ENCODE data around the gene CGB1. TPM values are rescaled to one million over a fixed set of nuclear protein-coding genes. Genes with fewer than 3 reads are reported as not detected.

The CGB1 gene
- total and polyA plus RNA-seq, 2 of the 13 experiments (the other 11 are each of a cell fraction or from before 2014, with no cell fraction given), result not detected

DNA sequence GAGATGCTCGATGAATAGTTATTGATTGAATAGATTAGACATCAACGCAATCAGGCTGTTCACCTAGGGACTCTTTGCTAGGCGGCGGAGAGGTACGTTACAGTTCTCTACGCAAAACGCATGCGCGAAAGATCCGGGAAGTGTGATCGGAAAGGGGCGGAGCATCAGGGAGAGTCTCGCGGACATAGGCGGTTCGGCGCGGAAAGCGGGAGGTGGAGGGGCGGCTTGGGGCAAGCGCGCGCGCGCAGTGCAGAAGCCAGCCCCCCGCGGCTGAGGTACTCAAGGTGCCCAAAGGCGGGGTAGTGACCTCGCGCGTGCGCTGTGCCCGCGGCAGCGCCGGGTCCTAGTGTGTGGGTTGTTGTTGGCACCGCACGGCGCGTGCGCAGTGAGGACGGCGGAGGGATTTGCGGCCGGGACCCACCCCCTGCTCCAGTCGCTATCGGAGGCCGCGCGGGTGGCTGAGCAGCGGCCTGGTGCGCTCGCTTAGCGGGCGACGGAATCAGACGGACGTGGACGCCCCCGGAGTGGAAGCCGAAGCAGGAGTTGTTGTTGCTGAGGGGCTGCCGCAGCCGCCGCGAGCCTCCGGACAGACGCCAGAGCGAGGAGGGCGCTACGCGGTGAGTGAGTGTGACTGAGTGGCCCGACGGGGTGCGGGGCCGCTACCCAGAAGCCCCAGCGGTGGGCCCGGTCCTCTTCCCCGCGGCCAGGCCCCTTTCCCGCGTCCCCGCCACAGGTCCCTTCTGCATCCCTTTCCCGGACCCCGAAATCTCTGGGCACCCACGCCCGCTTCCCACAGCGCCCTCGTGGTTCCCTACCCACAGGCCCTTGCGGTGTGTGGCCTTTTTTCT lies 48.5 kb upstream of the CGB1 start, which contains the start of gene SNRNP70 (continued):
- TF ChIP-seq, protein P1, sequence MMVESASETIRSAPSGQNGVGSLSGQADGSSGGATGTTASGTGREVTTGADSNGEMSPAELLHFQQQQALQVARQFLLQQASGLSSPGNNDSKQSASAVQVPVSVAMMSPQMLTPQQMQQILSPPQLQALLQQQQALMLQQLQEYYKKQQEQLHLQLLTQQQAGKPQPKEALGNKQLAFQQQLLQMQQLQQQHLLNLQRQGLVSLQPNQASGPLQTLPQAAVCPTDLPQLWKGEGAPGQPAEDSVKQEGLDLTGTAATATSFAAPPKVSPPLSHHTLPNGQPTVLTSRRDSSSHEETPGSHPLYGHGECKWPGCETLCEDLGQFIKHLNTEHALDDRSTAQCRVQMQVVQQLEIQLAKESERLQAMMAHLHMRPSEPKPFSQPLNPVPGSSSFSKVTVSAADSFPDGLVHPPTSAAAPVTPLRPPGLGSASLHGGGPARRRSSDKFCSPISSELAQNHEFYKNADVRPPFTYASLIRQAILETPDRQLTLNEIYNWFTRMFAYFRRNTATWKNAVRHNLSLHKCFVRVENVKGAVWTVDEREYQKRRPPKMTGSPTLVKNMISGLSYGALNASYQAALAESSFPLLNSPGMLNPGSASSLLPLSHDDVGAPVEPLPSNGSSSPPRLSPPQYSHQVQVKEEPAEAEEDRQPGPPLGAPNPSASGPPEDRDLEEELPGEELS (CRISPR knock-in tag; IDR thresholded peaks at IDR 0.05), result peak; percentile 26; the same call in 1 of the 2 replicates
- peak; percentile 57; the same call in 1 of the 2 replicates for TF ChIP-seq RXRB (CRISPR knock-in tag; IDR thresholded peaks at IDR 0.05; ENCODE audit: borderline replicate concordance)
- TF ChIP-seq ZNF746 (CRISPR knock-in tag; IDR thresholded peaks at IDR 0.05), result no peak; the same call in 1 of the 2 replicates
- 0 out of 2 replicates have a peak, but pooled peaks have one; percentile 26 for TF ChIP-seq ZNF589 (CRISPR knock-in tag; conservative IDR thresholded peaks at IDR 0.05)
- no peak for TF ChIP-seq ZBTB3 (CRISPR knock-in tag; IDR thresholded peaks at IDR 0.05; ENCODE audit: borderline replicate concordance, low read depth)
- TF ChIP-seq ZNF160 (CRISPR knock-in tag; IDR thresholded peaks at IDR 0.05), result peak; percentile 80; the same call in 1 of the 2 replicates
- TF ChIP-seq BCL6 (CRISPR knock-in tag; IDR thresholded peaks at IDR 0.05), result no peak; the same call in 1 of the 2 replicates
- TF ChIP-seq, protein P2, sequence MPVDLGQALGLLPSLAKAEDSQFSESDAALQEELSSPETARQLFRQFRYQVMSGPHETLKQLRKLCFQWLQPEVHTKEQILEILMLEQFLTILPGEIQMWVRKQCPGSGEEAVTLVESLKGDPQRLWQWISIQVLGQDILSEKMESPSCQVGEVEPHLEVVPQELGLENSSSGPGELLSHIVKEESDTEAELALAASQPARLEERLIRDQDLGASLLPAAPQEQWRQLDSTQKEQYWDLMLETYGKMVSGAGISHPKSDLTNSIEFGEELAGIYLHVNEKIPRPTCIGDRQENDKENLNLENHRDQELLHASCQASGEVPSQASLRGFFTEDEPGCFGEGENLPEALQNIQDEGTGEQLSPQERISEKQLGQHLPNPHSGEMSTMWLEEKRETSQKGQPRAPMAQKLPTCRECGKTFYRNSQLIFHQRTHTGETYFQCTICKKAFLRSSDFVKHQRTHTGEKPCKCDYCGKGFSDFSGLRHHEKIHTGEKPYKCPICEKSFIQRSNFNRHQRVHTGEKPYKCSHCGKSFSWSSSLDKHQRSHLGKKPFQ (CRISPR knock-in tag; IDR thresholded peaks at IDR 0.05; ENCODE audit: insufficient replicate concordance), result peak; percentile 82
- TF ChIP-seq, protein P3, sequence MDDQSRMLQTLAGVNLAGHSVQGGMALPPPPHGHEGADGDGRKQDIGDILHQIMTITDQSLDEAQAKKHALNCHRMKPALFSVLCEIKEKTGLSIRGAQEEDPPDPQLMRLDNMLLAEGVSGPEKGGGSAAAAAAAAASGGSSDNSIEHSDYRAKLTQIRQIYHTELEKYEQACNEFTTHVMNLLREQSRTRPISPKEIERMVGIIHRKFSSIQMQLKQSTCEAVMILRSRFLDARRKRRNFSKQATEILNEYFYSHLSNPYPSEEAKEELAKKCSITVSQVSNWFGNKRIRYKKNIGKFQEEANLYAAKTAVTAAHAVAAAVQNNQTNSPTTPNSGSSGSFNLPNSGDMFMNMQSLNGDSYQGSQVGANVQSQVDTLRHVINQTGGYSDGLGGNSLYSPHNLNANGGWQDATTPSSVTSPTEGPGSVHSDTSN (CRISPR knock-in tag; IDR thresholded peaks at IDR 0.05; ENCODE audit: borderline replicate concordance), result 0 out of 2 replicates have a peak, but pooled peaks have one; percentile 80
- peak; percentile 12; the same call in 1 of the 2 replicates for TF ChIP-seq ETV5 (CRISPR knock-in tag; IDR thresholded peaks at IDR 0.05; ENCODE audit: borderline replicate concordance)
- TF ChIP-seq, protein P4, sequence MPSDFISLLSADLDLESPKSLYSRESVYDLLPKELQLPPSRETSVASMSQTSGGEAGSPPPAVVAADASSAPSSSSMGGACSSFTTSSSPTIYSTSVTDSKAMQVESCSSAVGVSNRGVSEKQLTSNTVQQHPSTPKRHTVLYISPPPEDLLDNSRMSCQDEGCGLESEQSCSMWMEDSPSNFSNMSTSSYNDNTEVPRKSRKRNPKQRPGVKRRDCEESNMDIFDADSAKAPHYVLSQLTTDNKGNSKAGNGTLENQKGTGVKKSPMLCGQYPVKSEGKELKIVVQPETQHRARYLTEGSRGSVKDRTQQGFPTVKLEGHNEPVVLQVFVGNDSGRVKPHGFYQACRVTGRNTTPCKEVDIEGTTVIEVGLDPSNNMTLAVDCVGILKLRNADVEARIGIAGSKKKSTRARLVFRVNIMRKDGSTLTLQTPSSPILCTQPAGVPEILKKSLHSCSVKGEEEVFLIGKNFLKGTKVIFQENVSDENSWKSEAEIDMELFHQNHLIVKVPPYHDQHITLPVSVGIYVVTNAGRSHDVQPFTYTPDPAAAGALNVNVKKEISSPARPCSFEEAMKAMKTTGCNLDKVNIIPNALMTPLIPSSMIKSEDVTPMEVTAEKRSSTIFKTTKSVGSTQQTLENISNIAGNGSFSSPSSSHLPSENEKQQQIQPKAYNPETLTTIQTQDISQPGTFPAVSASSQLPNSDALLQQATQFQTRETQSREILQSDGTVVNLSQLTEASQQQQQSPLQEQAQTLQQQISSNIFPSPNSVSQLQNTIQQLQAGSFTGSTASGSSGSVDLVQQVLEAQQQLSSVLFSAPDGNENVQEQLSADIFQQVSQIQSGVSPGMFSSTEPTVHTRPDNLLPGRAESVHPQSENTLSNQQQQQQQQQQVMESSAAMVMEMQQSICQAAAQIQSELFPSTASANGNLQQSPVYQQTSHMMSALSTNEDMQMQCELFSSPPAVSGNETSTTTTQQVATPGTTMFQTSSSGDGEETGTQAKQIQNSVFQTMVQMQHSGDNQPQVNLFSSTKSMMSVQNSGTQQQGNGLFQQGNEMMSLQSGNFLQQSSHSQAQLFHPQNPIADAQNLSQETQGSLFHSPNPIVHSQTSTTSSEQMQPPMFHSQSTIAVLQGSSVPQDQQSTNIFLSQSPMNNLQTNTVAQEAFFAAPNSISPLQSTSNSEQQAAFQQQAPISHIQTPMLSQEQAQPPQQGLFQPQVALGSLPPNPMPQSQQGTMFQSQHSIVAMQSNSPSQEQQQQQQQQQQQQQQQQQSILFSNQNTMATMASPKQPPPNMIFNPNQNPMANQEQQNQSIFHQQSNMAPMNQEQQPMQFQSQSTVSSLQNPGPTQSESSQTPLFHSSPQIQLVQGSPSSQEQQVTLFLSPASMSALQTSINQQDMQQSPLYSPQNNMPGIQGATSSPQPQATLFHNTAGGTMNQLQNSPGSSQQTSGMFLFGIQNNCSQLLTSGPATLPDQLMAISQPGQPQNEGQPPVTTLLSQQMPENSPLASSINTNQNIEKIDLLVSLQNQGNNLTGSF (CRISPR knock-in tag; IDR thresholded peaks at IDR 0.05), result 0 out of 2 replicates have a peak, but pooled peaks have one; percentile 46
- TF ChIP-seq MATR3 (CRISPR knock-in tag; IDR thresholded peaks at IDR 0.05), result no peak
- TF ChIP-seq CEBPB (IDR thresholded peaks at IDR 0.05; ENCODE audit: borderline replicate concordance, low read depth, low read length), result no peak
- no peak for TF ChIP-seq KDM4B (CRISPR knock-in tag; IDR thresholded peaks at IDR 0.05)
- TF ChIP-seq, protein P5, sequence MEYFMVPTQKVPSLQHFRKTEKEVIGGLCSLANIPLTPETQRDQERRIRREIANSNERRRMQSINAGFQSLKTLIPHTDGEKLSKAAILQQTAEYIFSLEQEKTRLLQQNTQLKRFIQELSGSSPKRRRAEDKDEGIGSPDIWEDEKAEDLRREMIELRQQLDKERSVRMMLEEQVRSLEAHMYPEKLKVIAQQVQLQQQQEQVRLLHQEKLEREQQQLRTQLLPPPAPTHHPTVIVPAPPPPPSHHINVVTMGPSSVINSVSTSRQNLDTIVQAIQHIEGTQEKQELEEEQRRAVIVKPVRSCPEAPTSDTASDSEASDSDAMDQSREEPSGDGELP (IDR thresholded peaks at IDR 0.05; ENCODE audit: borderline replicate concordance, low read depth), result no peak
- peak; percentile 31; the same call in 1 of the 2 replicates for TF ChIP-seq ZNF263 (CRISPR knock-in tag; IDR thresholded peaks at IDR 0.05)
